HepG2 (cell line): ENCODE data around the gene PYCR2.

Source experiments
- AGO1 ChIP-seq: fragments of 200-400 bp; formaldehyde crosslinking; IDR thresholded peaks from 2 replicates; pipeline ENCODE4 v1.6.1; 2017; ENCODE audit warnings: mild to moderate bottlenecking, low read depth, low read length, moderate library complexity; ENCODE audit not compliant: poor library complexity, severe bottlenecking
- ESRRA ChIP-seq: sonication (generic); formaldehyde crosslinking; IDR thresholded peaks from 2 replicates; pipeline ENCODE4 v1.5.1; 2020; ENCODE audit warnings: mild to moderate bottlenecking, low read depth, missing genetic modification reagents
- EZH2 ChIP-seq: conservative IDR thresholded peaks from 2 replicates; pipeline ENCODE4 v1.6.1; 2012; ENCODE audit warnings: mild to moderate bottlenecking, low read depth, low read length, moderate library complexity
- RBFOX2 ChIP-seq: fragments of 200-400 bp; formaldehyde crosslinking; IDR thresholded peaks from 2 replicates; pipeline ENCODE4 v1.6.1; 2017; ENCODE audit warnings: low read depth, mild to moderate bottlenecking, low read length
- RBM39 ChIP-seq: fragments of 200-400 bp; formaldehyde crosslinking; IDR thresholded peaks from one replicate; pipeline ENCODE4 v1.6.1; 2018; ENCODE audit warnings: antibody characterized with exemption, mild to moderate bottlenecking, low read depth, low read length; ENCODE audit not compliant: poor library complexity, severe bottlenecking
- SOX6 ChIP-seq, 2 experiments: fragments of 450-650 bp in 1 of 2; sonication (generic) in 1 of 2; formaldehyde crosslinking in 1 of 2; IDR thresholded peaks; 2 replicates each; pipeline versions ENCODE4 v1.4.0 to v1.6.1; 2017 to 2020; ENCODE audit warnings: antibody characterized with exemption in 1 of 2, mild to moderate bottlenecking in 1 of 2, missing genetic modification reagents in 1 of 2
- TARDBP ChIP-seq: sonication (generic); formaldehyde crosslinking; IDR thresholded peaks from 2 replicates; pipeline ENCODE4 v1.8.0; 2022; ENCODE audit warnings: mild to moderate bottlenecking, missing genetic modification reagents
- ZNF350 ChIP-seq: sonication (generic); formaldehyde crosslinking; IDR thresholded peaks from 2 replicates; pipeline ENCODE4 v1.4.0; 2020; ENCODE audit warnings: mild to moderate bottlenecking, low read depth, missing genetic modification reagents, borderline replicate concordance
- TF ChIP-seq, protein P1 (sequence below): sonication (generic); formaldehyde crosslinking; IDR thresholded peaks from 2 replicates; pipeline ENCODE4 v1.5.0; 2020; ENCODE audit warnings: mild to moderate bottlenecking, missing genetic modification reagents, moderate library complexity
- TF ChIP-seq, protein P2 (sequence below), 2 experiments: sonication (generic) in 1 of 2; formaldehyde crosslinking in 1 of 2; IDR thresholded peaks; 2 replicates each; pipeline versions ENCODE4 v1.5.1 to v1.6.1; 2011 to 2020; ENCODE audit warnings: borderline replicate concordance in 1 of 2, low read depth in 1 of 2, low read length in 1 of 2, mild to moderate bottlenecking in 1 of 2, missing genetic modification reagents in 1 of 2, moderate library complexity in 1 of 2

- no peak for TF ChIP-seq ZNF350 (CRISPR knock-in tag)
- no peak for TF ChIP-seq SOX6 (IDR thresholded peaks at IDR 0.05)
- TF ChIP-seq SOX6 (CRISPR knock-in tag; IDR thresholded peaks at IDR 0.05), result no peak
- TF ChIP-seq EZH2, result no peak
- TF ChIP-seq RBM39, result no peak
- TF ChIP-seq RBFOX2, result no peak
- TF ChIP-seq, protein P1, sequence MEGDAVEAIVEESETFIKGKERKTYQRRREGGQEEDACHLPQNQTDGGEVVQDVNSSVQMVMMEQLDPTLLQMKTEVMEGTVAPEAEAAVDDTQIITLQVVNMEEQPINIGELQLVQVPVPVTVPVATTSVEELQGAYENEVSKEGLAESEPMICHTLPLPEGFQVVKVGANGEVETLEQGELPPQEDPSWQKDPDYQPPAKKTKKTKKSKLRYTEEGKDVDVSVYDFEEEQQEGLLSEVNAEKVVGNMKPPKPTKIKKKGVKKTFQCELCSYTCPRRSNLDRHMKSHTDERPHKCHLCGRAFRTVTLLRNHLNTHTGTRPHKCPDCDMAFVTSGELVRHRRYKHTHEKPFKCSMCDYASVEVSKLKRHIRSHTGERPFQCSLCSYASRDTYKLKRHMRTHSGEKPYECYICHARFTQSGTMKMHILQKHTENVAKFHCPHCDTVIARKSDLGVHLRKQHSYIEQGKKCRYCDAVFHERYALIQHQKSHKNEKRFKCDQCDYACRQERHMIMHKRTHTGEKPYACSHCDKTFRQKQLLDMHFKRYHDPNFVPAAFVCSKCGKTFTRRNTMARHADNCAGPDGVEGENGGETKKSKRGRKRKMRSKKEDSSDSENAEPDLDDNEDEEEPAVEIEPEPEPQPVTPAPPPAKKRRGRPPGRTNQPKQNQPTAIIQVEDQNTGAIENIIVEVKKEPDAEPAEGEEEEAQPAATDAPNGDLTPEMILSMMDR (CRISPR knock-in tag), result no peak
- TF ChIP-seq, protein P2, sequence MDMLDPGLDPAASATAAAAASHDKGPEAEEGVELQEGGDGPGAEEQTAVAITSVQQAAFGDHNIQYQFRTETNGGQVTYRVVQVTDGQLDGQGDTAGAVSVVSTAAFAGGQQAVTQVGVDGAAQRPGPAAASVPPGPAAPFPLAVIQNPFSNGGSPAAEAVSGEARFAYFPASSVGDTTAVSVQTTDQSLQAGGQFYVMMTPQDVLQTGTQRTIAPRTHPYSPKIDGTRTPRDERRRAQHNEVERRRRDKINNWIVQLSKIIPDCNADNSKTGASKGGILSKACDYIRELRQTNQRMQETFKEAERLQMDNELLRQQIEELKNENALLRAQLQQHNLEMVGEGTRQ (IDR thresholded peaks at IDR 0.05; ENCODE audit: low read depth, low read length), result no peak
- TF ChIP-seq, protein P2 (CRISPR knock-in tag; IDR thresholded peaks at IDR 0.05; ENCODE audit: borderline replicate concordance), result no peak
- no peak for TF ChIP-seq ESRRA (CRISPR knock-in tag)
- no peak for TF ChIP-seq AGO1
- no peak for TF ChIP-seq TARDBP (CRISPR knock-in tag)
Observed at GRCh38 chr1:225963735-225964530, 39.9 kb upstream of the PYCR2 start.
